NCI-H2196 treated with DMSO at 0.1 percent for 48 hours (cell line): Measurements from ENCODE around the gene A4GALT.
"Not testable (repeated sequence)": the region's sequence is repeated elsewhere in the genome, so short reads cannot be mapped to it uniquely, and the experiment has no call there.

Source experiments
- DNase-seq: peaks from one replicate; lab custom pipeline; 2025; ENCODE audit not compliant: unreplicated experiment; lab: John Stamatoyannopoulos, UW

Gene A4GALT

GRCh38 chr22:42684462-42685195 is 36.0 kb downstream of the A4GALT start:
- DNase-seq, result no peak

DNA sequence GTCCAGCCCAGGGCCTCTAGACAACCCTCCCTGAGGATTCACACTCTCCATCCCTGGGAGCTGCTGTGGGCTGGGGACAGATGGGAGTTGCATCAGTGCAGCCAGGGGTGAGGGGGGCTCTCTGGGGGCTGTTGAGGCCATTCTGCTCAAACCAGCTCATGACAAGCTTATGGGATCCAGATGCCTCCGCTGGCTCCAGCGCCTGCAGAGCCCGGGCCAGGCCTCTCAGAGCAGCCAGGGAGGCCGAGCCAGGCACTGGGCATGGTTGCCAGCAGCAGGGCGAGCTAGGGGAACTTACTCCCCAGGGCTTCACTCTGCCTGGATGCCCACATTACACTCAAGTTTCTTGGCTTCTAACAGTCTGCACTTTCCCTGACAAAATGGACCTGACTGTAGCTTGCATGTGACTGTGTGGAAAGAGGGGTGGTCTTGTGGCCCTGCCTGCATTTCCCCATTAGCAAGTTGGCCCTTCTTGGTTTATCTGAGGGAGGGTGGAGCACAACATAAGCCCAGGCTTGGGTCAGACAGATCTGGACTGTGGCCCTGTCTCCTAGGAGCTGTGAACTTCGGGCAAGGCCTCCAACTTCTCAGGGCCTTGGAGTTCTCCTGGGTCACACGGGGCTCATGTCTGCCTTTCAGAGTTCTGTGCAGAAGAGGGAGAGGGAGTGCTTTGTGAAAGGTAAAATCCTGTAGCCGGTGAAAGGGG is 36.9 kb downstream of the A4GALT start:
- DNase-seq, result no peak

DNA sequence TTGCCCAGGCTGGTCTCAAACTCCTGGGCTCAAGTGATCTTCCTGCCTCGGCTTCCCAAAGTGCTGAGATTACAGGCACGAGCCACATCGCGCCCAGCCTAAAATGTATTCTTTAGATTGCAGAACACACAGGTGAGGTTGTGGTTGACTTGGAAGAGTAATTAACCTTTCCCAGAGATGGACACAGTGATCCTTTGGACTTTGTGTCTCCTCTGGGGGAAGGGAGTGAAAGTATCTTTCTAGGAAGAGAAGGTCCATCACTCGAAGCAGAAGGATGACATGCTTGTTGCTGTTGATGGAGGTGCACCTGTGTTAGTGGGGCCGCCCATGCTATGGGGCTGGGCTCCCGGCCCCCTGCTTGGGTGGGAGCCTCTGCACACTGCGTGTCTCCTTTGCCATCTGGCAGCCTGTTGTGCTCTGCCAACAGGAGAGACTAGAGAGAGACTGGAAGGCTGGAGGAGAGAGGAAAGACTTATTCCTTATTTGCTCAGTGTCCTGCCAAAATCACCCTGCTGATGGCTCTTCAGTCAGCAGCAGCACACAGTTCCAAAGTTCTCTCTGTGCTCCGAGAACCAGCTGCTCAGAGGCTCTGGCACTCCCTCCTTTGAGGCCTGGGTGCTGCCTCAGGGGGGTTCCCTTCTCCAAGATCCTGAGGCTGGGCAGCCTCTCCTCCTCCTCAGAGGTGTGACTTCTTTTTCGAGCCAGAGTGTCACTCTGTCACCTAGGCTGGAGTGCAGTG is 38.4 kb downstream of the A4GALT start:
- DNase-seq, result no peak

GRCh38 chr22:42680648-42681047 is 40.0 kb downstream of the A4GALT start:
- DNase-seq, result no peak

- no peak for DNase-seq
Observed at GRCh38 chr22:42679691-42680090, 41.0 kb downstream of the A4GALT start.

DNA sequence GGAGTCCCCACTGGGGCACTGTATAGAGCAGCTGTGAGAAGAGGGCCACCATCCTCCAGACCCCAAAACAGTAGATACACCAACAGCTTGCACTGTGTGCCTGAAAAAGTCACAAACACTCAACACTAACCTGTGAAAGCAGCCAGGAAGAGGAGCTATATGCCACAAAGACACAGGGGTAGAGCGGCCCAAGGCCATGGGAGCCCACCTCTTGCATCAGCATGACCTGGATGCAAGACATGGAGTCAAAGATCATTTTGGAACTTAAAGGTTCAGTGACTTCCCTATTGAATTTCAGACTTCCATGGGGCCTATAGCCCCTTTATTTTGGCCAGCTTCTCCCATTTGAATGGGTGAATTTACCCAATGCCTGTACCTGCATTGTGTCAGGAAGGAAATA is 41.8 kb downstream of the A4GALT start:
- DNase-seq, result no peak

GRCh38 chr22:42677936-42678335 is 42.7 kb downstream of the A4GALT start:
- not testable (repeated sequence) for DNase-seq

DNA sequence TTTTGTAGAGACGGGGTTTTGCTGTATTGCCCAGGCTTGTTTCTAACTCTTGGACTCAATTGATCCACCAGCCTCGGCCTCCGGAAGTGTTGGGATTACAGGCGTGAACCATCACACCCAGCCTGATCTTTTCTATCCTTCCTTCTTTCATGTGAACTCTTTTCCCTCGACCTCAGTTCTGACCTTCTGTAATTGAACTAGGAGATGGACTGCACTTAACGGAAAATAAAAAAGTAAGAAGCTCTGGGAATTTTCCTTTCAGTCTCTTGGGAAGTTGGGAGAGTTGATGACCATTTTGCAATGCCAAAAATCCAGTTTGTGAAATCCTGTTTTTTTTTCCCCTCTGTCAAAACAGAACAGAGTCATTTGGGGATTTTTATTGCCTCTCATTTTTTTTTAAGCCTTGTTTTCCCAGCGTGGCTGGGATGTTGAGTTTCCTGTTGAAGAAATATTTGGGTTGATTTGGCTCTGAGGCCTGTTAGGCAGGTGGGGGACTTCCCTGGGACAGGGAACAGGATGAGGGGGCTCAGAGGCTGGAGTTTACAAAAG is 44.5 kb downstream of the A4GALT start:
- DNase-seq, result no peak

- peak; percentile 80 for DNase-seq
Observed at GRCh38 chr22:42673898-42674401, 46.7 kb downstream of the A4GALT start.

GRCh38 chr22:42673071-42673470 is 47.6 kb downstream of the A4GALT start:
- not testable (repeated sequence) for DNase-seq

DNA sequence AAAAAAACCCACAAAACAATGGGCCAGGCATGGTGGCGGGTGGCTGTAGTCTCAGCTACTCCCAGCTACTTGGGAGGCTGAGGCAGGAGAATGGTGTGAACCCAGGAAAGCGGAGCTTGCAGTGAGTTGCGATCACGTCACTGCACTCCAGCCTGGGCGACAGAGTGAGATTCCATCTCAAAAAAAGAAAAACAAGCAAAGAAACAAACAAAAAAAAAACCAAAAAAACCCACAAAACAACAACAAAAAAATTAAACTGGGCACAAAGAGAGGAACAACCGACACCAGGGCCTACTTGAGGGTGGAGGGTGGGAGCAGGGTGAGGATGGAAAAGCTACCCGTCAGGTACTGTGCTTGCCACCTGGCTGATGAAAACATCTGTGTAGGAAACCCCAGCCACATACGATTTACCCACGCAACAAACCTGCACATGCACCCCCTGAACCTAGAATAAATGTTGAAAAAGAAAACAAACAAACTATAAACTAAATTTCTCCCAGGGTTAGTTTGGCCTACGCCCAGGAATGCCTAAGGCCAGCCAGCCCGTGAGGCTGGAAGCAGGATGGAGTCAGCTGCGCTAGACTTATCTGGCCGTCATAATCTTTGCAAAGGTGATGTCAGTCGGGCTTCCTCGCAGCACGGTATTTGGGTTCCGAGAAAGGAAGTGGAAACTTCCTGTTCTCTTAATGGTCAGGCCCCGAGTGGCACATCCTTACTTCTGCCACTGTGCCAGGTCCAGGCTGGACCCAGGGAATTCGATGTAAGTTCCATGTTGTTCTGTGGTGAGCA is 49.6 kb downstream of the A4GALT start:
- no peak for DNase-seq

DNA sequence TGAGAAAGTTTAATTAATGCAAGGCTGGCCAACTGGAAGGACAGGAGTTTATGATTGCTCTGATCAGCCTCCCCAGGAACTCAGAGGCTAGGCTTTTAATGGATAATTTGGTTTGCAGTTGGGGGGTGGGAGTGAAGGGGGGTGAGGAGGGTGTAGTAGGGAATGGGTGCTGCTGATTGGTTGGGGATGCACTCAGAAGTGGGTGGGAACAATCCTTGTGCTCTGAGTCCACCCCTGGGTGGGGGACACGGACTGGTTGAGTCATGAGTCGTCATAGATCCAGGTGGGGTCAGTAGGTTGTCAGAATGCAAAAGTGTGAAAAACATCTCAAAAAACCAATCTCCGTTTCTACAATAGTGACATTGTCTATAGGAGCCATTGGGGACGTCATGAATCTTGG is 50.6 kb downstream of the A4GALT start:
- DNase-seq, result no peak

DNA sequence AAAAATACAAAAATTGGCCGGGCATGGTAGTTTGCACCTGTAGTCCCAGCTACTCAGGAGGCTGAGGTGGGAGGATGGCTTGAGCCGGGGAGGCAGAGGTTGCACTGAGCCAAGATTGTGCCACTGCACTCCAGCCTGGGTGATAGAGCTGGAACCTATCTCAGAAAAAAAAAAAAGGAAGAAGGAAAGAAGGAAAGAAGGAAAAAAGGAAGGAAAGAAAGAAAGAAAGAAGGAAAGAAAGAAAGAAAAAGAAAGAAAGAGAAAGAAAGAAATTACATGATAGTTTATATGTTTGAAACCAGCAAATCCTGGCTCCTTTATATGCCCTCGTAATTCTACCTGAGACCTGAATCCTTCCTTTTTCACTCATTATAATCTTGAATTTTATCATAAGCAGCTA is 54.3 kb downstream of the A4GALT start:
- not testable (repeated sequence) for DNase-seq

DNA sequence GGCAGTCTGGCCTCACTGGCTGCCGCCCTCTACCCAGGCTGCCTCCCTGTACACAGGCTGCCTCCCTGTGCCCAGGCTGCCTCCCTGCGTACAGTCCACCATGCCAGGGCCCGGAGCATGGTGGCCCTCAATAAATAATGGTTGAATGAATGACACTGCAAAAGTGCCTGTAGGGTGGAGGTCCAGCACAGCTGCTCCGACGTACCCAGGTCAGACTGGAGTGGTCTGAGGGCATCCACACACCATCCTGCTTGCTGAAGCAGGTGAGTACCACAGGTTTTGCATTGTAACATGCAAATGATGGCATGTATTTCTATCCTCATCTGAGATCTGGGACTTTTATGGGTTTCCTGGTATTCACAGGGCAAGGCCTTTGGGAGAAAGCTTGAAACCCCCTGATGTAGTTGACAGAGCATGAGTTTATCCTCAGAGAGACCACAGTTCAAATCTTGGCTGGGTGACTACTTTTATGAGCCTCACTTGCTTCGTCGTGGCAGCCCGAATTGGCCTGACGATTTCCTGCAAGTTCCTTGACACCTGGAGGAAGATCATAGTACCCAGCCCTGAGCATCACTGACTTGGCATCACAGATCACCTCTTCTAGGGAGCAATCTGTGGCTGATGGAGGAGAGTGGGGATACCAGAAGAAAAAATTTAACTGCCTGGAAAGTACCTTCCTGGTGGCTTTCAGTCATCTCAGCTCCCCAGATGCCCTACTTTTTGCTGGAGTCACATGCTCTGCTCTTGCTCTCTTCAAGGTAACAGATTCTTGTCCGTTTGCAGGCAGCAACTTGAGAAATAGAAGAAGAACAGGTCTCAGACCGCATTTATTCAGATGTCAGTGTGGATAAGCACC is 55.5 kb downstream of the A4GALT start:
- DNase-seq, result no peak

GRCh38 chr22:42661985-42662831 is 58.5 kb downstream of the A4GALT start:
- DNase-seq, result peak; percentile 43

DNA sequence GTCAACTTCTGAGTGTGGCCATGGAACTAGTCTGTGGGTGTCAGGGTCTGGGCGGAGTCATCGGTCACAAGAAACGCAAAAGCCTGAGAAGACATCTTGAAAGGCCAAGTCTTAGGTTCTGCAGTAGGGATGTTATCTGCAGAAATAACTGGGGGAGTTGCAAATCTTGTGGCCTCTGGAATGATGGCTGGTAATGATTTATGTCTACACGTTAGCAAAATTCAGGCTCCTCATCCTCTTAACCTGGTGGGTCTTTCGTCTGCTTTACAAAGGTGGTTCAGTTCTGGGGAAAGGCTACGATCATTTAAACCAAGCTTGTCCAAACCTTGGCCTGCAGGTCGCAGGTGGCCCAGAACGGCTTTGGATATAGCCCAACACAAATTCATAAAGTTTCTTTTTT is 64.1 kb downstream of the A4GALT start:
- DNase-seq, result no peak

DNA sequence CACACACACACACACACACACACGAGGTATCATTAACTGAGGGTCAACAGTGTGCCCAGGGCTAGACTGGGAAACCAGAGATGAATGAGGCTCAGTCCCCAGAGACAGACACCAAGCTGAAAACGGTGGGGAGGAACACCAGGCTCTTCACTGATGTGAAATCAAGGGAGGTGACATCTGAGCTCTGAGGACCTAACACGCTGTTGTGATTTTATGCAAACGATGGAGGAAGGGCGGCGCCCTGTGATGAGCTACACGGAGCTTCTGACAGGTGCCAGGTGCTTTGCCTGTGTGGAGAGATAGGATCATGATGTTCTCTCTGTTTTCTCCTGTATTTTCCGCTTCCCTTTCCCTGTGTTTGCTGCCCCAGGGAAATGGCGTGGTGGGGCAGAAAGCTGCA is 65.0 kb downstream of the A4GALT start:
- peak; percentile 71 for DNase-seq

- no peak for DNase-seq
Observed at GRCh38 chr22:42654436-42655073, 66.1 kb downstream of the A4GALT start.
